Lung (tissue), 12 donors: ENCODE data around the gene EGFL6. TPM values are rescaled to one million over a fixed set of nuclear protein-coding genes. Genes with fewer than 3 reads are reported as not detected.
"Not testable (repeated sequence)": the region's sequence is repeated elsewhere in the genome, so short reads cannot be mapped to it uniquely, and the experiment has no call there.

Source experiments
- ATAC-seq: fragments of 200-7000 bp; cut with Tn5 transposase; one replicate; pipeline ENCODE4 v1.9.1; 2020; ENCODE audit warnings: moderate number of reproducible peaks; ENCODE audit not compliant: insufficient read depth, low FRiP score
- DNase-seq, 3 donors: peaks; one replicate each; pipeline ENCODE4 v3.0.0-alpha.2; 2013 to 2017
- H3K27ac ChIP-seq, 2 donors: one replicate each; pipeline ENCODE4 v1.5.1; 2013; ENCODE audit warnings: mild to moderate bottlenecking in 2 of 2, moderate library complexity in 2 of 2, control low read depth in 1 of 2, inconsistent platforms in 1 of 2, low read depth in 1 of 2, low read length in 1 of 2
- H3K27me3 ChIP-seq, 3 donors: one replicate each; pipeline ENCODE4 v1.5.1; 2013; ENCODE audit warnings: low read length in 2 of 3; ENCODE audit not compliant: control insufficient read depth in 3 of 3, insufficient read depth in 3 of 3
- H3K36me3 ChIP-seq, 4 donors: one replicate each; pipeline ENCODE4 v1.5.1; 2013; ENCODE audit warnings: low read length in 4 of 4, mild to moderate bottlenecking in 1 of 4, moderate library complexity in 1 of 4; ENCODE audit not compliant: control insufficient read depth in 4 of 4, insufficient read depth in 4 of 4
- H3K4me1 ChIP-seq, 5 donors: one replicate each; pipeline ENCODE4 v1.5.1; 2013; ENCODE audit warnings: low read length in 5 of 5, mild to moderate bottlenecking in 2 of 5, moderate library complexity in 1 of 5; ENCODE audit not compliant: control insufficient read depth in 5 of 5, insufficient read depth in 5 of 5
- H3K4me3 ChIP-seq: one replicate; pipeline ENCODE4 v1.5.1; 2013; ENCODE audit warnings: mild to moderate bottlenecking, control low read depth, moderate library complexity
- H3K9ac ChIP-seq, 2 donors: one replicate each; pipeline ENCODE4 v1.5.1; 2013; ENCODE audit warnings: low read length in 2 of 2, control low read depth in 1 of 2; ENCODE audit not compliant: insufficient read depth in 1 of 2
- H3K9me3 ChIP-seq, 4 donors: one replicate each; pipeline ENCODE4 v1.5.1; 2013; ENCODE audit warnings: low read length in 3 of 4, mild to moderate bottlenecking in 1 of 4, moderate library complexity in 1 of 4; ENCODE audit not compliant: control insufficient read depth in 4 of 4, insufficient read depth in 3 of 4
- WGBS, 2 donors: extraction: QIAGEN DNeasy Blood & Tissue Kit; methylation state at CpG; one replicate each; pipeline ENCODE4 v1.1.7; 2013; 5-methylcytosine and 5-hydroxymethylcytosine counted together
- polyA plus RNA-seq, 2 donors: library from polyadenylated mRNA; stranded (reverse); fragments of 200-250 nt; gene quantifications; one replicate each; pipeline ENCODE4 v1.2.1, GENCODE V29; 2013
- total RNA-seq, 2 donors: library from RNA; depleted of rRNA in 1 of 2; stranded (reverse); fragments of >200 nt in 1 of 2; gene quantifications; one replicate each; pipeline ENCODE4 v1.2.1, GENCODE V29; 2014 to 2021
- TF ChIP-seq, protein P1 (sequence below): IDR thresholded peaks from 2 replicates; pipeline ENCODE4 v1.5.1; 2012; ENCODE audit warnings: mild to moderate bottlenecking; ENCODE audit errors: control extremely low read depth, extremely low read depth
- donor health status: control.
- donor health status: control.
- donor health status: Bipolar disorder and iron deficiency.
- donor health status: healthy.
- donor health status: DM: yes; HTN: yes; CAD: no.

EGFL6 gene
- total and polyA plus RNA-seq, 4 donors = 5.4 to 58.7 (median 14.3) TPM

DNA sequence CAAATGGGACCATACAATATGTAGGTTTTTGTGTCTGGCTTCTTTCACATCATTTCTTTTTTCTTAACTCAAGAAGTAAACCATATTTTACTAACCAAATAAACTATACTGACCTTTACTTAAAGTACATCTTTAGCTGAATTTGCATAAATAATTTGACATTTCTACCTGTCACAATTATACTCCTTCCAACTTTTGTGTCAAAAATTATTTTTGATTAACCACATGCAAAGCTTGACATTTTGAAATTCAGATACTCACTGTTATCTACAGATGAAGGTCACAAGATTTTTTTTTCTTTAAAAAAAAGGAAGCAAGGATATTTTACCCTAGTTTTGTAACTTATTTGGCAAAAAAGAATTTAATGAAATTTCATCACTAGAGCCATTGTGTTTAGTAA, 107.5 kb downstream of the EGFL6 start:
- H3K27me3 ChIP-seq = peaks cover 0 to 36% (median 5%) of the 10 kb centered on the region in 3 donors
- no peak overlapping the region for H3K4me3 ChIP-seq
- H3K36me3 ChIP-seq = peaks cover 0 to 4% (median 0%) of the 10 kb centered on the region in 4 donors
- TF ChIP-seq, protein P1, sequence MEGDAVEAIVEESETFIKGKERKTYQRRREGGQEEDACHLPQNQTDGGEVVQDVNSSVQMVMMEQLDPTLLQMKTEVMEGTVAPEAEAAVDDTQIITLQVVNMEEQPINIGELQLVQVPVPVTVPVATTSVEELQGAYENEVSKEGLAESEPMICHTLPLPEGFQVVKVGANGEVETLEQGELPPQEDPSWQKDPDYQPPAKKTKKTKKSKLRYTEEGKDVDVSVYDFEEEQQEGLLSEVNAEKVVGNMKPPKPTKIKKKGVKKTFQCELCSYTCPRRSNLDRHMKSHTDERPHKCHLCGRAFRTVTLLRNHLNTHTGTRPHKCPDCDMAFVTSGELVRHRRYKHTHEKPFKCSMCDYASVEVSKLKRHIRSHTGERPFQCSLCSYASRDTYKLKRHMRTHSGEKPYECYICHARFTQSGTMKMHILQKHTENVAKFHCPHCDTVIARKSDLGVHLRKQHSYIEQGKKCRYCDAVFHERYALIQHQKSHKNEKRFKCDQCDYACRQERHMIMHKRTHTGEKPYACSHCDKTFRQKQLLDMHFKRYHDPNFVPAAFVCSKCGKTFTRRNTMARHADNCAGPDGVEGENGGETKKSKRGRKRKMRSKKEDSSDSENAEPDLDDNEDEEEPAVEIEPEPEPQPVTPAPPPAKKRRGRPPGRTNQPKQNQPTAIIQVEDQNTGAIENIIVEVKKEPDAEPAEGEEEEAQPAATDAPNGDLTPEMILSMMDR = no peak
- no peak overlapping the region for H3K27ac ChIP-seq
- H3K9me3 ChIP-seq = peaks cover 0 to 1% (median 0%) of the 10 kb centered on the region in 4 donors
- no peak for ATAC-seq
- no peak overlapping the region for H3K9ac ChIP-seq
- H3K4me1 ChIP-seq = no peaks in the 10 kb centered on the region
- DNase-seq = no peak

DNA sequence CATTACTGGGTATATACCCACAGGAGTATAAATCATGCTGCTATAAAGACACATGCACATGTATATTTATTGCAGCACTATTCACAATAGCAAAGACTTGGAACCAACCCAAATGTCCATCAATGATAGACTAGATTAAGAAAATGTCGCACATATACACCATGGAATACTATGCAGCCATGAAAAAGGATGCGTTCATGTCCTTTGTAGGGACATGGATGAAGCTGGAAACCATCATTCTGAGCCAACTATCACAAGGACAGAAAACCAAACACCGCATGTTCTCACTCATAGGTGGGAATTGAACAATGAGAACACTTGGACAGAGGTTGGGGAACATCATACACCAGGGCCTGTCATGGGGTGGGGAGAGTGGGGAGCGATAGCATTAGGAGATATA, 110.3 kb downstream of the EGFL6 start:
- not testable (repeated sequence) for H3K4me1 ChIP-seq, H3K27ac ChIP-seq, H3K4me3 ChIP-seq, H3K9me3 ChIP-seq, DNase-seq, H3K36me3 ChIP-seq, H3K9ac ChIP-seq, ATAC-seq
- 93 to 100% methylated on average over 4 of the region's 4 CpGs for WGBS, 2 donors
- H3K27me3 ChIP-seq = peaks cover 0 to 33% (median 11%) of the 10 kb centered on the region in 3 donors

DNA sequence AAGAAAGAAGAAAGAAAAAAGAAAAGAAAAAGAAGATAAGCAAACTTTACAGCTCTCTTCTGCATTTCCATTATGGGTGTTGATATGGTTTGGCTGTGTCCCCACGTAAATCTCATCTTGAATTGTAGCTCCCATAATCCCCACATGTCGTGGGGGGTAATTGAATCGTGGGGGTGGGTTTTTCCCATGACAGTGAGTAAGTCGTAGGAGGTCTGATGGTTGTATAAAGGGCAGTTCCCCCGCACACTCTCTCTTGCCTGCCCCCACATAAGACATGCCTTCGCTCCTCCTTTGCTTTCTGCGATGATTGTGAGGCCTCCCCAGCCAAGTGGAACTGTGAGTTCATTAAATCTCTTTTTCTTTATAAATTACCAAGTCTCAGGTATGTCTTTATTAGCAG, 112.2 kb downstream of the EGFL6 start:
- WGBS, 2 donors = 76 to 91% methylated on average over 7 of the region's 7 CpGs
- Histone ChIP-seq H3K4me1 (no peaks in the 10 kb centered on the region), H3K4me3 (no peak overlapping the region), H3K27me3 (peaks cover 0 to 36% (median 21%) of the 10 kb centered on the region in 3 donors), H3K9ac (no peak overlapping the region), H3K36me3 (no peaks in the 10 kb centered on the region), H3K27ac (no peak overlapping the region), H3K9me3 (no peaks in the 10 kb centered on the region)
- DNase-seq (no peak), ATAC-seq (no peak)
- TF ChIP-seq, protein P1 = no peak

Other genes starting within 250 kb of the EGFL6 start
- not detected for gene ATXN3L, start 249.5 kb upstream of the EGFL6 start, total RNA-seq
- not detected for gene ATXN3L, start 249.5 kb upstream of the EGFL6 start, polyA plus RNA-seq
- 1 to 10 TPM; 3.2 to 6.7 TPM for gene TCEANC, start 83.5 kb downstream of the EGFL6 start, total RNA-seq
- gene TCEANC, start 83.5 kb downstream of the EGFL6 start, polyA plus RNA-seq = 1 to 10 TPM in 1 of 2 donors, under 1 TPM in 1; 0.94 to 2.2 TPM
- gene RAB9A, start 119.5 kb downstream of the EGFL6 start, total RNA-seq = 10 to 100 TPM; 21.2 to 38.4 TPM
- 10 to 100 TPM; 21.9 to 23.6 TPM for gene RAB9A, start 119.5 kb downstream of the EGFL6 start, polyA plus RNA-seq
- gene TRAPPC2, start 165.0 kb downstream of the EGFL6 start, total RNA-seq = 10 to 100 TPM; 13.2 to 32.6 TPM
- gene TRAPPC2, start 165.0 kb downstream of the EGFL6 start, polyA plus RNA-seq = 1 to 10 TPM; 4.7 to 7.8 TPM
- 10 to 100 TPM; 21.0 to 48.2 TPM for gene OFD1, start 165.1 kb downstream of the EGFL6 start, total RNA-seq
- gene OFD1, start 165.1 kb downstream of the EGFL6 start, polyA plus RNA-seq = 10 to 100 TPM; 10.3 to 65.8 TPM
- gene GPM6B, start 247.5 kb downstream of the EGFL6 start, total RNA-seq = 10 to 100 TPM; 13.4 to 18.0 TPM
- gene GPM6B, start 247.5 kb downstream of the EGFL6 start, polyA plus RNA-seq = 1 to 10 TPM; 3.9 to 5.5 TPM